A673 (cell line): ENCODE measurements around the gene GIGYF2. TPM values are rescaled to one million over a fixed set of nuclear protein-coding genes. Genes with fewer than 3 reads are reported as not detected.

Source experiments
- BruUV-seq: library from RNA; stranded (reverse); fragments of 400-500 nt; replicated peaks from 2 replicates; lab custom pipeline; 2021; lab: Mats Ljungman, UMichigan
- CTCF ChIA-PET: fragments of 300-600 bp; sonication (Branson Sonifier 250); formaldehyde crosslinking; loops from one replicate; lab custom pipeline; 2022; ENCODE audit warnings: antibody characterized with exemption; lab: Charles Lee
- POLR2A ChIA-PET: fragments of 300-600 bp; sonication (Branson Sonifier 250); formaldehyde crosslinking; loops from one replicate; lab custom pipeline; 2022; ENCODE audit warnings: antibody characterized with exemption; ENCODE audit not compliant: low non-redundant PET; lab: Charles Lee
- DNase-seq: peaks from one replicate; pipeline ENCODE4 v3.0.0-alpha.2; 2015; ENCODE audit warnings: low spot score
- H3K27ac ChIP-seq: fragments of 200-600 bp; sonication (generic); 2 replicates; pipeline ENCODE4 v1.5.1; 2016; ENCODE audit warnings: mixed run types, low read depth, mild to moderate bottlenecking, mixed read lengths, antibody characterized with exemption, low read length; ENCODE audit not compliant: poor library complexity, severe bottlenecking
- H3K27me3 ChIP-seq: fragments of 200-600 bp; sonication (generic); replicated peaks from 2 replicates; pipeline ENCODE4 v1.6.1; 2017; ENCODE audit warnings: mixed run types, low read depth, mild to moderate bottlenecking, mixed read lengths, antibody characterized with exemption, low read length; ENCODE audit not compliant: insufficient read depth, poor library complexity
- H3K36me3 ChIP-seq: fragments of 200-600 bp; sonication (generic); 2 replicates; pipeline ENCODE4 v1.6.1; 2016; ENCODE audit warnings: mixed run types, mild to moderate bottlenecking, mixed read lengths, antibody characterized with exemption, low read length; ENCODE audit not compliant: insufficient read depth, poor library complexity, severe bottlenecking
- H3K4me1 ChIP-seq: fragments of 200-600 bp; sonication (generic); 2 replicates; pipeline ENCODE4 v1.6.1; 2017; ENCODE audit warnings: mixed run types, mild to moderate bottlenecking, mixed read lengths, antibody characterized with exemption, low read length; ENCODE audit not compliant: insufficient read depth, poor library complexity, severe bottlenecking
- H3K4me3 ChIP-seq: fragments of 200-600 bp; sonication (generic); 2 replicates; pipeline ENCODE4 v1.5.1; 2016; ENCODE audit warnings: low read depth, mixed run types, mild to moderate bottlenecking, mixed read lengths, low read length; ENCODE audit not compliant: poor library complexity, severe bottlenecking
- H3K9me3 ChIP-seq: fragments of 200-600 bp; sonication (generic); 2 replicates; pipeline ENCODE4 v1.6.1; 2016; ENCODE audit warnings: mixed run types, low read depth, mild to moderate bottlenecking, mixed read lengths, antibody characterized with exemption, low read length; ENCODE audit not compliant: poor library complexity, severe bottlenecking
- CTCF ChIP-seq: fragments of 300-800, 200-600 bp; sonication (generic); conservative IDR thresholded peaks from 2 replicates; pipeline ENCODE4 v1.5.1; 2017; ENCODE audit warnings: low read depth, mild to moderate bottlenecking, antibody characterized with exemption, low read length, moderate library complexity, mixed read lengths
- EZH2 ChIP-seq: fragments of 200-600 bp; sonication (generic); IDR thresholded peaks from 2 replicates; pipeline ENCODE4 v1.6.1; 2017; ENCODE audit warnings: borderline replicate concordance, low read depth, mild to moderate bottlenecking, mixed read lengths, antibody characterized with exemption, low read length; ENCODE audit not compliant: poor library complexity, severe bottlenecking
- intact Hi-C: fragments of 100-400 bp; cut with micrococcal nuclease; formaldehyde crosslinking; loops from one replicate; pipeline ENCODE4 v1.10.0; 2022; ENCODE audit not compliant: unreplicated experiment
- total RNA-seq: library from RNA; stranded (reverse); gene quantifications from 2 replicates; pipeline ENCODE4 v1.2.3, GENCODE V29; 2021

The GIGYF2 gene
- total RNA-seq, 1 experiment from 2014 or later = 62.8 TPM

- no TSS peak for BruUV-seq
- CTCF ChIA-PET = no interaction called here
Measured at GRCh38 chr2:232866104-232866503, 169.0 kb downstream of the GIGYF2 start.

GRCh38 chr2:232869138-232870017 is 172.2 kb downstream of the GIGYF2 start:
- H3K27me3 ChIP-seq = no peaks in the 10 kb centered on the region
- no peaks in the 10 kb centered on the region for H3K9me3 ChIP-seq
- no peak for TF ChIP-seq CTCF
- TF ChIP-seq EZH2 = no peak
- no peak overlapping the region for H3K4me3 ChIP-seq
- H3K4me1 ChIP-seq = no peaks in the 10 kb centered on the region
- DNase-seq = no peak
- H3K27ac ChIP-seq = no peak overlapping the region
- ChIA-PET CTCF (no interaction called here), POLR2A (no interaction called here)
- no TSS peak for BruUV-seq
- H3K36me3 ChIP-seq = no peaks in the 10 kb centered on the region
- intact Hi-C loops = no loop called here

More at GRCh38 chr2:232866104-232866503, 169.0 kb downstream of the GIGYF2 start:
- DNase-seq = no peak
- Histone ChIP-seq H3K4me3 (no peak overlapping the region), H3K36me3 (no peaks in the 10 kb centered on the region), H3K27ac (no peak overlapping the region), H3K4me1 (no peaks in the 10 kb centered on the region), H3K27me3 (no peaks in the 10 kb centered on the region), H3K9me3 (no peaks in the 10 kb centered on the region)
- POLR2A ChIA-PET = no interaction called here
- intact Hi-C loops = no loop called here
- TF ChIP-seq CTCF = no peak
- TF ChIP-seq EZH2 = no peak

- BruUV-seq = no TSS peak
- Histone ChIP-seq H3K4me3 (no peak within 1 kb of the TSS), H3K9me3 (no peaks in the 10 kb centered on the region), H3K4me1 (no peaks in the 10 kb centered on the region), H3K27ac (no peak within 1 kb of the TSS), H3K36me3 (no peaks in the 10 kb centered on the region), H3K27me3 (no peaks in the 10 kb centered on the region)
- ChIA-PET POLR2A (no interaction called here), CTCF (no interaction called here)
- DNase-seq = no peak
- intact Hi-C loops = no loop called here
- TF ChIP-seq EZH2 = no peak
- TF ChIP-seq CTCF = no peak
Measured at GRCh38 chr2:232870018-232870765, 173.1 kb downstream of the GIGYF2 start, which contains the start of gene SNORC. Gene SNORC (plus strand): TSS chr2:232870264. CDS start chr2:232870342, 78 bp downstream.
